Gastrocnemius medialis (tissue), 4 donors: Measurements from ENCODE around the gene SETD3. TPM values are rescaled to one million over a fixed set of nuclear protein-coding genes. Genes with fewer than 3 reads are reported as not detected.
A peak's percentile ranks its signal among the peaks of the same experiment; 100 is the strongest.

Source experiments
- ATAC-seq, 2 donors: fragments of 150-250 bp; one replicate each; pipeline ENCODE4 v1.9.1; 2016
- DNase-seq, 2 donors: peaks; one replicate each; pipeline ENCODE4 v3.0.0-alpha.2; 2019
- H3K27ac ChIP-seq, 4 donors: fragments of 200-600 bp; sonication (generic); 1 replicate in 1 of 4; 2 replicates in 3 of 4; pipeline ENCODE4 v1.5.1; 2016 to 2018; ENCODE audit warnings: mild to moderate bottlenecking in 2 of 4, moderate library complexity in 1 of 4
- H3K27me3 ChIP-seq, 3 donors: fragments of 200-600 bp; sonication (generic) in 2 of 3; 1 replicate in 1 of 3; 2 replicates in 2 of 3; pipeline versions ENCODE4 v1.5.1 to v1.6.0; 2016 to 2019; ENCODE audit warnings: mild to moderate bottlenecking in 1 of 3, moderate library complexity in 1 of 3
- H3K36me3 ChIP-seq, 2 donors: fragments of 200-600 bp; sonication (generic) in 1 of 2; one replicate each; pipeline ENCODE4 v1.5.1; 2017 to 2018
- H3K4me1 ChIP-seq, 2 donors: fragments of 200-600 bp; sonication (generic) in 1 of 2; one replicate each; pipeline ENCODE4 v1.5.1; 2016 to 2017; ENCODE audit warnings: mild to moderate bottlenecking in 2 of 2
- H3K4me3 ChIP-seq, 4 donors: fragments of 200-600 bp; sonication (generic) in 3 of 4; 1 replicate in 1 of 4; 2 replicates in 3 of 4; pipeline ENCODE4 v1.5.1; 2016 to 2019; ENCODE audit warnings: mild to moderate bottlenecking in 2 of 4
- H3K9me3 ChIP-seq, 3 donors: fragments of 200-600 bp; sonication (generic) in 2 of 3; 1 replicate in 1 of 3; 2 replicates in 2 of 3; pipeline ENCODE4 v1.5.1; 2016 to 2019
- POLR2A ChIP-seq, 2 donors: fragments of 450-650 bp; IDR thresholded peaks; one replicate each; pipeline ENCODE4 v1.6.1; 2017; ENCODE audit warnings: antibody characterized with exemption in 2 of 2, mild to moderate bottlenecking in 2 of 2, moderate library complexity in 2 of 2
- in situ Hi-C, 4 donors: fragments of 200-750 bp; cut with MboI; loops; one replicate each; pipeline versions ENCODE4 v1.15.0 to v1.8.0; 2017; ENCODE audit warnings: low sequenced_read_pairs in 4 of 4
- intact Hi-C: fragments of 100-400 bp; cut with DNase I; formaldehyde crosslinking; loops from one replicate; pipeline ENCODE4 v1.15.1; 2023; ENCODE audit warnings: low total_unique reads
- total RNA-seq, 4 donors: library from RNA; depleted of rRNA; stranded (reverse); fragments of >200 nt; gene quantifications; one replicate each; pipeline versions ENCODE4 v1.1.0 to v1.2.3, GENCODE V29; 2016
- TF ChIP-seq, protein P1 (sequence below), 5 experiments: fragments of 450-650 bp in 3 of 5; fragments of 200-600 bp in 2 of 5; sonication (generic) in 2 of 5; IDR thresholded peaks in 4 of 5; conservative IDR thresholded peaks in 1 of 5; 1 replicate in 4 of 5; 2 replicates in 1 of 5; pipeline ENCODE4 v1.5.1; 2016 to 2019; ENCODE audit warnings: antibody characterized with exemption in 5 of 5, mild to moderate bottlenecking in 3 of 5, moderate library complexity in 3 of 5

SETD3 gene
- total RNA-seq, 4 donors from 2014 or later: 116 to 170 (median 117) TPM

DNA sequence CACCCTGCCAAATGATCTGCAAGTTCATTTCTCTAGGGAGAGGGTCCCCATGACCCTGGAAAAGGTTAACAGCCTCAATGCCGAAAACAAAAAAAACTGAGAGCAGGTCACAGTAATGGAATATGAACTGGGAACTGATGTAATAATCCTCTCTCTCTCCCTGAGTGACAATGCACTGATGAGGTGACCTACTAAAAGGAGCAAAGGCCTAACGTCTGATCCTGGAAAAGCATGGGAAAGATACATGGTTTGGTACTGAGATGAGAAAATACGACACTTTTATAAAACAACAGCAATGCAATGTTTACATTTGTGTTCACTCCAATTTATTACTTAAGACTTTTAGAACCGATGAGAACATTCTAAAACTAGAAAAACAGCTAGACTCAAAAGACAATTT is 27.7 kb downstream of the SETD3 start:
- Histone ChIP-seq H3K9me3 (no peaks in the 10 kb centered on the region), H3K36me3 (peaks cover 0 to 26% of the 10 kb centered on the region in 2 donors), H3K4me1 (peaks cover 0 to 9% of the 10 kb centered on the region in 2 donors), H3K27me3 (no peaks in the 10 kb centered on the region), H3K4me3 (no peak overlapping the region), H3K27ac (no peak overlapping the region)
- DNase-seq (no peak), ATAC-seq (peak in 1 of 2 donors; percentile 75)
- in situ Hi-C loops (no loop called here), intact Hi-C loops (no loop called here)
- TF ChIP-seq POLR2A (IDR thresholded peaks at IDR 0.05): no peak
- TF ChIP-seq, protein P1, sequence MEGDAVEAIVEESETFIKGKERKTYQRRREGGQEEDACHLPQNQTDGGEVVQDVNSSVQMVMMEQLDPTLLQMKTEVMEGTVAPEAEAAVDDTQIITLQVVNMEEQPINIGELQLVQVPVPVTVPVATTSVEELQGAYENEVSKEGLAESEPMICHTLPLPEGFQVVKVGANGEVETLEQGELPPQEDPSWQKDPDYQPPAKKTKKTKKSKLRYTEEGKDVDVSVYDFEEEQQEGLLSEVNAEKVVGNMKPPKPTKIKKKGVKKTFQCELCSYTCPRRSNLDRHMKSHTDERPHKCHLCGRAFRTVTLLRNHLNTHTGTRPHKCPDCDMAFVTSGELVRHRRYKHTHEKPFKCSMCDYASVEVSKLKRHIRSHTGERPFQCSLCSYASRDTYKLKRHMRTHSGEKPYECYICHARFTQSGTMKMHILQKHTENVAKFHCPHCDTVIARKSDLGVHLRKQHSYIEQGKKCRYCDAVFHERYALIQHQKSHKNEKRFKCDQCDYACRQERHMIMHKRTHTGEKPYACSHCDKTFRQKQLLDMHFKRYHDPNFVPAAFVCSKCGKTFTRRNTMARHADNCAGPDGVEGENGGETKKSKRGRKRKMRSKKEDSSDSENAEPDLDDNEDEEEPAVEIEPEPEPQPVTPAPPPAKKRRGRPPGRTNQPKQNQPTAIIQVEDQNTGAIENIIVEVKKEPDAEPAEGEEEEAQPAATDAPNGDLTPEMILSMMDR (IDR thresholded peaks at IDR 0.05 in 4 of 5, conservative IDR thresholded peaks at IDR 0.05 in 1 of 5): no peak

DNA sequence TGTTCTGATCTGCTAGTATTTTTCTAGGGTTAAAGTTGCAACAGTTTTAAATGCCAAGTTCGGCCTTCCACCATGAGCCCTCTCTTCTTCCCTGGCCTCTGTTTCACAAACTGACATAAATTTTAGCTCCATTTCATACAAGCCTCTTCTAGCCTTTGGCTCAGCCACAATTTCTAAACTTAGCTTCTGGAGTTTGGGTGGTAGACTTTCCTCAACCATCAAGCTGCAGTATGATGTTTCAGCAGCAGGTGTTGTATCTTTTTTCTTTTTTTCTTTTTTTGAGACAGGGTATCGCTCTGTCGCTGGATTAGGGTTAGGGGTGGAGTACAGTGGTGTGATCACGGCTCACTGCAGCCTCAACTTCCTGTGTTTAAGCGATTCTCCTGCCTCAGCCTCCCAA is 29.4 kb downstream of the SETD3 start:
- Histone ChIP-seq H3K36me3 (peaks cover 0 to 24% of the 10 kb centered on the region in 2 donors), H3K27ac (peak overlapping the region in 1 of 4 donors; percentile 16), H3K4me1 (peaks cover 0 to 9% of the 10 kb centered on the region in 2 donors), H3K9me3 (no peaks in the 10 kb centered on the region), H3K27me3 (no peaks in the 10 kb centered on the region), H3K4me3 (no peak overlapping the region)
- in situ Hi-C loops (no loop called here), intact Hi-C loops (no loop called here)
- TF ChIP-seq POLR2A (IDR thresholded peaks at IDR 0.05): no peak
- TF ChIP-seq, protein P1 (IDR thresholded peaks at IDR 0.05 in 4 of 5, conservative IDR thresholded peaks at IDR 0.05 in 1 of 5): no peak
- DNase-seq: no peak
- peak in 1 of 2 donors; percentile 40 for ATAC-seq

DNA sequence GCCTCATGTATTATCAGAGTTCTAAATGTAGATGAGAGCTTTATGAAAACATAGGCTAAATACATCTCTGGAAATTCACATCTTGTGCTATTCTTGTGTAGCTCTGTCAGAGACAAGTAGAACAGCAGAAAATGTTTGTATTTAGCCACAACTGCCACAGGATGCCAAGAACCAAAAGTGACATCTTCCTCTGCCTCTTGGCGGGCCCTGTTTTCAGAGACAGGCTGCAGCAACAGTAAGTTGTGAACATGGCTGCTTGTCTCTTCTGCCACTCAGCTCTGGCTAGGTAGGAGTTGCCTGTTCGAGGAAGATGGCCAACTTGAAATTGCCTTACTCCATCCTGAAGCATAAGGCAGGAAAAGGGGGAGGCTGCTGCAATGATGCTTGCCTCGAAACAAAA is 30.4 kb downstream of the SETD3 start:
- no peak for DNase-seq
- Histone ChIP-seq H3K27me3 (no peaks in the 10 kb centered on the region), H3K27ac (peak overlapping the region in 1 of 4 donors; percentile 1), H3K36me3 (peaks cover 0 to 21% of the 10 kb centered on the region in 2 donors), H3K9me3 (no peaks in the 10 kb centered on the region), H3K4me3 (no peak overlapping the region), H3K4me1 (peaks cover 0 to 9% of the 10 kb centered on the region in 2 donors)
- intact Hi-C loops (no loop called here), in situ Hi-C loops (no loop called here)
- no peak for ATAC-seq
- TF ChIP-seq, protein P1 (IDR thresholded peaks at IDR 0.05 in 4 of 5, conservative IDR thresholded peaks at IDR 0.05 in 1 of 5): no peak
- TF ChIP-seq POLR2A (IDR thresholded peaks at IDR 0.05): no peak

DNA sequence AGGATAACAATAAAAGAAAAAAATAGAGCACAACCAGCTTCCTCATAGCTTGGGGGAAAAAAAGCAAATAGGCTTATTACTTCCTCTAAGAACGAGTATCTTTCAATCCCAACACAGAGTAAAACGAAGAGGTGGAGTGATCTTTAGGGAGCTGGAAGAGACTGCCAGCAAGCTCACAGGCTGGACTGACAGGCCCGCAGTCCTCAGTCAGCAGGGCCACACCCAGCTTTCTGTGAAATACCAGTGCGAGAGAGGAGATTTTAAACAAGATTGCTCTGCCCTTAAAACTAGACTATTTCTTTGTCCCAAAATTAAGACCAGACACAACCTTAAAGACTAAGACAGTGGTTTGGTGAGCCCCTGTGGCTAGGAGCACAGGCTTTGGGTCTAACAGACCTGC is 32.9 kb downstream of the SETD3 start:
- ATAC-seq: no peak
- Histone ChIP-seq H3K27me3 (no peaks in the 10 kb centered on the region), H3K9me3 (no peaks in the 10 kb centered on the region), H3K36me3 (peaks cover 0 to 18% of the 10 kb centered on the region in 2 donors), H3K27ac (no peak overlapping the region), H3K4me1 (peaks cover 0 to 9% of the 10 kb centered on the region in 2 donors), H3K4me3 (no peak overlapping the region)
- TF ChIP-seq, protein P1 (IDR thresholded peaks at IDR 0.05 in 4 of 5, conservative IDR thresholded peaks at IDR 0.05 in 1 of 5): no peak
- TF ChIP-seq POLR2A (IDR thresholded peaks at IDR 0.05): no peak
- in situ Hi-C loops: no loop called here
- intact Hi-C loops: no loop called here
- no peak for DNase-seq

DNA sequence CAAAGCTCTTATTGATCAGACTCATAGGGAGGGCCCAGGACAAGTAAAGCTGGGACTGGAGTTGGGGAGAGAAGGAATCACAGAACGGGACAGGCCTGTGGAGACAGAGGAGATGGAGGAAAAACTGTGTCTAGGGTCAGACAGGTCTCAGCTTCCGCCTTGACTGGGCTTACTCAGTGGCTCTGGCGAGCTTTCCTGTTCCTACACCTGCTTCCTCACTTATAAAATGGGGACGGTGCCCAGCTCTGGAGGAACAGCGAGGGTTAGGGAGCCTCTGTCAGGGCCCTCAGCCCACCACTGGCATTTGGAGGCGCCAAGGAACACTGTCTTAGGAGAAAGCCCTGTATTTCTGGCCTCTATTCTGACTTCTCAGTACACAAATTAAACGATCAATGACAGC is 34.7 kb downstream of the SETD3 start:
- TF ChIP-seq, protein P1 (IDR thresholded peaks at IDR 0.05 in 4 of 5, conservative IDR thresholded peaks at IDR 0.05 in 1 of 5): no peak
- TF ChIP-seq POLR2A (IDR thresholded peaks at IDR 0.05): no peak
- no peak for DNase-seq
- ATAC-seq: no peak
- Histone ChIP-seq H3K36me3 (peaks cover 0 to 23% of the 10 kb centered on the region in 2 donors), H3K27ac (no peak overlapping the region), H3K4me1 (peaks cover 0 to 2% of the 10 kb centered on the region in 2 donors), H3K4me3 (no peak overlapping the region), H3K27me3 (no peaks in the 10 kb centered on the region), H3K9me3 (no peaks in the 10 kb centered on the region)
- intact Hi-C loops (no loop called here), in situ Hi-C loops (no loop called here)
